HG03280 (cell line): Measurements from ENCODE around the gene ADPRH.
"Not testable (repeated sequence)": the region's sequence is repeated elsewhere in the genome, so short reads cannot be mapped to it uniquely, and the experiment has no call there.

ENCODE experiments used
- ATAC-seq: cut with Tn5 transposase; IDR thresholded peaks from one replicate; pipeline ENCODE4 v1.9.1; 2021; ENCODE audit warnings: mild to moderate bottlenecking, moderate library complexity; ENCODE audit not compliant: unreplicated experiment

Gene ADPRH

DNA sequence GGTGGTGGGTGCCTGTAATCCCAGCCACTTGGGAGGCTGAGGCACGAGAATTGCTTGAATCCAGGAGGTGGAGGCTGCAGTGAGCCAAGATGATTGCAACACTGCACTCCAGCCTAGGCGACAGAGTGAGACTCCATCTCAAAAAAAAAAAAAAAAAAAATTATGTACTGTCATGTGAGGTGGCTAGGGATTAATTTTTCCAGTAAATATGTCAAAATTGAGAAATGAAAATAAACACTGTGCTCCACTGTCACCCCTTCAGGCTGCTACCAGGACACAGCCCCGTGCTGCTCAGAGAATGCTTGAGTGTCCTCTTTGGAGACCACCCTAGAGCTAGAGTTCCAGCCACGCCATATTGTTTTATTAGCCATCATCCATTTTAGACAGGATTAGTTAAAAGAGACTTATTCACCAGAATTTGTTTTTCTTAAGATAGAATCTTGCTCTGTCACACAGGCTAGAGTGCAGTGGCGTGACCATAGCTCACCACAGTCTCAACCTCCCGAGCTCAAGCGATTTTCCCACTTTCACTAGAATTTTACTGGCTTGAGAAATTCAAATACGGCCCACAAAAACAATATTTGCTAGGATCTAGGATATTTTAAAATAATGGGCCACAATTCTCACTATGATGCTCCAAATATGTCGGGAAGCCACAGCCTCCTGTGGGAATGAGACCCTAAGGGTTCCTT lies 20.5 kb upstream of the ADPRH start:
- ATAC-seq, result no peak

DNA sequence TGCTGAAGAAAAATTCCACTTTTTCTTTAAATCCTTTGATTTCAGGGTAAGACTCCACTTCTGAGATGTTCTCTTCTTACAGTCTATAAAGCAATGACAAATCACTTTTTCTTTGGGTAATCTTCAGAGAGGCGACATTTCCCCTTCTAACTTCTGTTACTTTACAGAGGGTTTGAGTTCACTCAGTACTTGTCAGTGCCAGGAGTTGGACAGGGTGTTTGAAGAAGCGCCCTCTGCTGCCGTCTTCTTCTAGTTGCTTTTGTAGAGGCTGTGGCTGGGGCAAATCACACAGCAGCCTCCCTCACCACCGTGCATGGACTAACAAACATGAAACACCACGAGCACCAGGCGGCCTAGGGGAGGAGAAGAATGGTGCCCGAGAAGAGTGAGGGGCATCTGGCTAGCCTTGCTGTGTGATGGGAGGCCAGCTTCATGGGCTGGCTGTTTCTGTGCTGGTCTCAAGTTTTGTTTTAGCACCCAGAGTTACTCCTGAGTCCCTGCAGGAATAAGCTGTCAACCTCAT lies 19.8 kb upstream of the ADPRH start, which contains the start of gene CD80:
Gene CD80, minus strand, starts transcription at position 174 of the 523 bp plus-strand sequence. CDS start 1,886 bp downstream, outside the sequence.
- ATAC-seq, result peak; percentile 54

DNA sequence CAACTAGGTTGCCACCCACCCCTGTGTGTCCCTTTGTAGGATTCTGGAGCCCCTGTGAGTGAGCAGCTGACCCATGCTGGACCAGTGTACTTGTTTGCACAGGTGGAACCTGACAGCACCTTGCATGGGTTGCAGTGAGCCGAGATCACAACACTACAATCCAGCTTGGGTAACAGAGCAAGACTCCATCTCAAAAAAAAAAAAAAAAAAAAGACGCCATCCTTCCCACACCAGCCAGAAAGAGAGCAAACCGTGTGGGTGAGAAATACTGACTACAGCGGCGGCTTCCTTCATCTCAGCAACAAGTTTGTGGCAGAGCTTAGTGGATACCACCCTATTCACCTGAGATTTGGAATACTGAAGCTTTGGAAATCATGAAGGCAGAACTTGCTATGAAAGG lies 19.1 kb upstream of the ADPRH start:
- ATAC-seq, result no peak

DNA sequence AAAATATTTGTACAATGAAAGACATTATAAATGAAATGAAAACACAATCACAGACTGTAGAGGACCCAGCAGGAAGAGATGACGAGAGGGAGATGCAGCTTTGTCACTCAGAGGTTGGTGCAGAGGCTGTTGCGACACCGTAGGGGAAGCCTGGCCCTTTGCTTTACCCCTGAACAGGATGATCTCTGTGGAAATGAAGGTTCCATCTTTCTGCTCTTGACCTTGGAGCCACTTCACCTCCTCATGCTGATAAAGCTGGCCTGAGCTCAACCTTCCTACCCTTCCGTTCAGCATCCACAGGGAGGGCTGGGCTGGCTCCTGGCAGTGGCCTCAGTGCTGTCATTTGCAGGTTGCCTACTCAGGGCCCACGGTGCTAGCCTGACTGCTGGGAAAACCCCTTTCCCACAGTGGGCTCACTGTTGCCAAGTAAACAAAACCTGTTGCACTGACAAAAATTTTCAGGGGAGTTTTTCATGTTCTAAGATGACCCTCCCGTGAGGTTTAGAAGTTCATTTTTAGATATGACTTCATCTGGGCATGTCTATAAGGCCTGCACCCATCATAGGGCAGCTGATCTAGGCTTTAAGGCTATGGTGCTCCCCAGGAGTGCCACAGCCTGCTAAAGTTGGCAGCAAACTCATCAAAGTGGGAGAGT lies 16.9 kb upstream of the ADPRH start:
- ATAC-seq, result peak; percentile 72

DNA sequence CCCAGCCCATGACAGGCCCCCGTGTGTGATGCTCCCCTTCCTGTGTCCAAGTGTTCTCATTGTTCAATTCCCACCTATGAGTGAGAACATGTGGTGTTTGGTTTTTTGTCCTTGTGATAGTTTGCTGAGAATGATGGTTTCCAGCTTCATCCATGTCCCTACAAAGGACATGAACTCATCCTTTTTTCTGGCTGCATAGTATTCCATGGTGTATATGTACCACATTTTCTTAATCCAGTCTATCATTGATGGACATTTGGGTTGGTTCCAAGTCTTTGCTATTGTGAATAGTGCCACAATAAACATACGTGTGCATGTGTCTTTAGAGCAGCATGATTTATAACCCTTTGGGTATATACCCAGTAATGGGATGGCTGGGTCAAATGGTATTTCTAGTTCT lies 16.0 kb upstream of the ADPRH start:
- ATAC-seq, result not testable (repeated sequence)

DNA sequence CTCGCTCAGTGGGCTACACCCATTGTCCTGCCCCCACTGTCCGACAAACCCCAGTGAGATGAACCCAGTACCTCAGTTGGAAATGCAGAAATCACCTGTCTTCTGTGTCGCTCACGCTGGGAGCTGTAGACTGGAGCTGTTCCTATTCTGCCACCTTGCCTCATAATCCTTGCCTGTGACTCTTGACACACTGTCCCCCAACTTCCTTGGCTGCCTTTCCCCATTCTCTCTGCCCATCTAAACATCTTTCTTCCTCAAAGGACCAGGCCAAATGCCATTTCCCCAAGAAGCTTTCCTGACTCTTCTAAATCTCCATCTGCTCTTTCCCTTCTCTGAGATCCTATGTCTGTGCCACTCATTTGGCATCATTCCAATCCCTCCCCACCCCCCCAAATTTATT lies 10.1 kb upstream of the ADPRH start:
- no peak for ATAC-seq

DNA sequence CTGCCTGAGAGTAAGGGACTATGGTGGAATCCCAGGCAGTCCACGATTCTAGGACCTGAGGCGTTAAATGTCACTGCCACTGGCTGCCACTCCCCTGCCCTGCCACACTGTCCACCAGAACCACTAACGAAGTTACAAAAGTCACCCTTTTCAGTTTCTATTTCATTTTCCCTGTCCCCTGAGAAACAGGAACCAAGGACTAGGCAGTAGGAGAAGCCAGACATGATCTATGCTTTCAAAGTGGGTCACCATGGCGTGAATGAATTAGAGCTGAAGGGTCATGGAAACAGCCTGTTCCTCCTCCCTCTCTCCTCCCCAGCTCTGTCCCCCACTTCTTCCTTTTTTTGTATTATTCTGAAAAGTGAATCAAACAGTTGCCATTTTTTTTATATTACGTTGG lies 9.1 kb upstream of the ADPRH start:
- no peak for ATAC-seq

DNA sequence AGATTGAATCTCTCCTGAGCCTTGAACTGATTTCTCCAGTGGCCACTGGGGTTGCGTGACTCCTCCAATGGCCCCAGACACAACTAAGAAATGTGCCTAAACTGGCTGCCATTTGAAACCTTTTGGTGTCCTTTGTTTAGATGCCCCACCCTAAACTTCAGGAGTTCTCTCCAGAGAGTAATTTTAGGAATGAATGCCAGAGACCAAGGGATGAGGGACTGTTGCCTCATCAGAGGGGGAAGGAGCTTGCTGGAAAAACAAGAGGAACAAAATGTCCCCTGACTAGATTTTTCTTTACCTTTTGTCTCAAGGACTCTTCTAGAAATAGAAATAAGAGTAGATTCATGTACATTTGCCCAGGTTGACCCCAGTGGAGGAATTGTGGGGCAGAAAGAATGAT lies 8.1 kb upstream of the ADPRH start:
- ATAC-seq, result no peak

DNA sequence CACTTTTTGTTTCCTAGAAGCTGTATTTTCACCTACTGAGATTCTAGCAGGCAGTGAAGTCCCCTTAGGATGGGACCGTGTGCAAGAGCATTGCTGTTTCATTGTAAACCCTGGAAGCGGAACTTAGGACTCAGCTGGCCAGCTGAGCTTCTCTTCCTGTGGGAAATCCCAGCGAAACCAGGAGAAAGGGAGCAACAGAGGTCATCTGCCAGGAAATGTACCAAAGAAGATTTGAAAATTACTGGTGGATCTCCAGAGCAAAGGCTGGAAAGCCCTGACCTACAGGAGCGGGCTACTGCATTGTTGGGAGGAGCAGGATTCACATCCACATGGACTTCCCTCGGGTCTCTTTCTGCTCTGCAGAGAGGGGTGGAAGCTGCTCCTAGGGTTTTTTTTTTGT lies 7.6 kb upstream of the ADPRH start:
- no peak for ATAC-seq

DNA sequence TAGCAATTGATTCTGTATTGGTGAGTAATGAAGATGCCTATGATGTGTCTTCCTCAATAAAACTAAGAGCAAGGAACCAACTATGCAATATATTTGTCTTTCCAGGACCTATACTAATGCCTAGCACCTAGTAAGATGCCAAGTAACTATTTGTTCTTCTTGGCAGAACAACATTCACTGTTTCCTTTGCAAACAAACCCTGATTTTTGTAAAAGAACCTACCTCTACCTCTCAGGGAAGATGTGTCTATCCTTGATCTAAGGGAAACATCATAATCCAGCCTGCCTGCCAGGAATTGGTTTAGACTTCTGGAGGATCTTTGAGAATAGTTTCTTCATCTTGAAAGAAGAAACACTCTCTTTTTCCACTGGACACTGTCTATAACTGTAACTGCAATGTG lies 3.8 kb upstream of the ADPRH start:
- ATAC-seq, result no peak

DNA sequence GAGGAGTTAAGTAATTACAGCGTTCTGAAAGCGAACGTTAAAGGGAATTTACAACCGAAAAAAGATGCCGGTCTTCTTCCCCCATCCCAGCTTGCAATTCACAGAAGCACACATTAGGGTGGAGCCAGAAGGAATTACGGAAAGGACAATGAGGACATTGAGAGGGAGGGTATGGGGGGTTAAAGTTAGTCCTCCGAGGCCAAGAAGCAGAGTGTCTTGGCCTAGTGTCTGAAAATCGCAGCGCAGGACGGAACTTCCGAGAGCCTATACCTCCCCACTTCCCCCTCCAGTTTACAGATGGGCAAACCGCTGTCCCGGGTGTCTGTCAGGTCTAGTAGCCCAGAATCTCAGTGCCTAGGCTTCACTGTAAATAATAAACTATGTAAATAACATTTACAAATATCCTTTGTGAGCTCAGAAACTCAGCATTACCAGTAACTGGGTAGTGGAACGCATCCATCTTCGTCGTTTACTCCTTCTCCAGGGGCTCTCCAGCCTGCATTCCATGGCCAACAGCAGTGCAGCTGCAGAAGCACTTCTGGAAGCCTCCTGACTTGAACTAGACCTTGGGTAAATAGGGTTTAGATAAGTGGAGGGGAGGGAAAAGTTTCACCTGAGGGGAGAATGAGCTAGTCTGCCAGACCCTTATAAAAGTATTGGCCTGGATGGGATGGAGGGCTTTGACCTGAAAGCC lies 922 bp downstream of the ADPRH start:
- ATAC-seq, result peak; percentile 58

DNA sequence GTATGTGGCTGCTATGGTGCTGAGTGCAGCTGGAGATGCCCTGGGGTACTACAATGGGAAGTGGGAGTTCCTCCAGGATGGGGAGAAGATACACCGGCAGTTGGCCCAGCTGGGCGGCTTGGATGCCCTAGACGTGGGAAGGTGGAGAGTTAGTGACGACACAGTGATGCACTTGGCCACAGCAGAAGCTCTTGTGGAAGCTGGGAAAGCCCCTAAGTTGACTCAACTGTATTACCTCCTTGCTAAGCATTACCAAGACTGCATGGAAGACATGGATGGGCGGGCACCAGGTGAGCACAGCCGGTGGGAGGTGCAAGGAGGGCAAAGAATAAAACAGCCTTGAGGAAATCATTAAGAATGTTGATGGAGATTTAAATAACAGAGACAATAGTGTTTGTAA lies 2.9 kb downstream of the ADPRH start:
- ATAC-seq, result peak; percentile 39

DNA sequence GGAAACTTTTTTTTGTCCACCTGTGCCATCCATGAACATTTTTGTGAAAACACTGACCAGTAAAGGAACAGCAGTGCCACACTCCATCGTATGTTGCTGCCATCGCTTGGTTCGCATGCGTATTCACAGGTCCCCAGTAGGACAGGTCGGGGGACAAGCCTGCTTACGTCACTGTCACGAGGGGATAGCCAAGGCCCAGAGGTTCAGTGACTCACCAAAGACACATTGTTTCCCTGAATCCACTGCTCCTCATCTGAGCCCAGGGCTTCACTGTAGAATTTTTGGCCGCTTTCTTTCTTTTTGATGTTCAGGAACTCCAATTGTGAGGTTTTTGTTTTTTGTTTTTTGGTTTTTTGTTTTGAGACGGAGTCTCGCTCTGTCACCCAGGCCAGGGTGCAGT lies 5.9 kb downstream of the ADPRH start:
- ATAC-seq, result no peak

DNA sequence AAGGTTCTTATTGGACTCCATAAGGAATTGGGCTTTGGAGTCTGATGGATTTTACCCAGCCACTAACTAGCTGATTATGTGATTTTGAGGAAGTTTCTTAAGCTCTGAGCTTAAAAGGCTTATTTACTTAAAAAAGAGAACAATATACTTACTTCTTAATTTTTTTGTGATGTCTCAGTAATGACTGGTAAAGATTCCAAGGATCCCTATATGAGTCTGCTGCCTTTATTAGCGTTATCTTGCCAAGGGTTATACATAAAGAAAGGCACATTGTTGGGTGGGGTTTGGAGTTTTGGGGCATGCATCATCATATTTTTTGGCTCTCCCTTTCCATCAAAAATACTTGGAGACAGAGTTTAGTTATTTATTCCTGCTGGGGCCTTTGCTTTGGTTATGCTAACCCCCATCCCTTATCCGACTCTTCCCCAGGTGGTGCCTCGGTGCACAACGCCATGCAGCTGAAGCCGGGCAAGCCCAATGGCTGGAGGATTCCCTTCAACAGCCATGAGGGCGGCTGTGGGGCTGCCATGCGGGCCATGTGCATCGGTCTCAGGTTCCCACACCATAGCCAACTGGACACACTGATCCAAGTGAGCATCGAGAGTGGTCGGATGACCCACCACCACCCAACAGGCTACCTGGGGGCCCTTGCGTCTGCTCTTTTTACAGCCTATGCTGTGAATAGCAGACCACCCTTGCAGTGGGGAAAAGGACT lies 6.7 kb downstream of the ADPRH start:
- no peak for ATAC-seq

DNA sequence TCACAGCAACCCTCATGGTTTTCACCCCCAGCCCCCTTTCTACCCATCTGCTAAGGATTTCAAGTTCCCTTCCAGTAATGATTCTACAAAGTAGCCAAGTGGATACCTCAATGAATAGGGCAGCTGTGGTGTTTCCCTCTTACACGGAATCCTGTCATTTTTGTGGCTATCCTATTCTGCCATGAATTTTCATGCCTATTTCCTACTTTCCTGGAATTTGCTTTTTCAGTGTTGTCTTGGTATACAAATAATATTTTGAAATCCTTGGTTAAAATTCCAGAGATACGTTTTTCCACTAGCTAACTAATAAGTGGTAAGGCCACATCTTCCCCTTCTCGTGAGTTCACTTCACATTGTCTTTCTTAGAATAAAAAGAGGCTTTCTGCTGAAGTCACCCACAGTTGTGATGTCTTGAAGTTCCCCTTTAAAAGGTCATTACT lies 7.5 kb downstream of the ADPRH start:
- no peak for ATAC-seq

DNA sequence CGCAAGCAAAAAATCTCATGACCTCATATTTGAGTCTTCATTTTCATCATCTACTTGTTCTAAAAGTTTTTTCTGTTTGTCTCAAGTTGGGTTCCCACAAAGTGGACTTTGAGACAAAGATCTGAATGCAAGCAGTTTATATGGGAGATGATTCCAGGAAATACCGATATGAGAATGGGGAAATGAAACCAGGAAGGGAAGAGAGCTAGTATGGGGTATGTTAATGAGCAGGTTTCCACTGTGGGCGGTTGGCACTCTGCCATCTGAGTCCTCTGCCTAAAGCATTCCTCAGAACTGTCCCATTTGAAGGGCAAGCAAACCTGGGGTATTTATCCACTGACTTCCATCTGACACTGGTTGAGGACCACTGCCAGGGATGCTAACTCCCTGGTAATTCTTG lies 8.8 kb downstream of the ADPRH start:
- no peak for ATAC-seq

DNA sequence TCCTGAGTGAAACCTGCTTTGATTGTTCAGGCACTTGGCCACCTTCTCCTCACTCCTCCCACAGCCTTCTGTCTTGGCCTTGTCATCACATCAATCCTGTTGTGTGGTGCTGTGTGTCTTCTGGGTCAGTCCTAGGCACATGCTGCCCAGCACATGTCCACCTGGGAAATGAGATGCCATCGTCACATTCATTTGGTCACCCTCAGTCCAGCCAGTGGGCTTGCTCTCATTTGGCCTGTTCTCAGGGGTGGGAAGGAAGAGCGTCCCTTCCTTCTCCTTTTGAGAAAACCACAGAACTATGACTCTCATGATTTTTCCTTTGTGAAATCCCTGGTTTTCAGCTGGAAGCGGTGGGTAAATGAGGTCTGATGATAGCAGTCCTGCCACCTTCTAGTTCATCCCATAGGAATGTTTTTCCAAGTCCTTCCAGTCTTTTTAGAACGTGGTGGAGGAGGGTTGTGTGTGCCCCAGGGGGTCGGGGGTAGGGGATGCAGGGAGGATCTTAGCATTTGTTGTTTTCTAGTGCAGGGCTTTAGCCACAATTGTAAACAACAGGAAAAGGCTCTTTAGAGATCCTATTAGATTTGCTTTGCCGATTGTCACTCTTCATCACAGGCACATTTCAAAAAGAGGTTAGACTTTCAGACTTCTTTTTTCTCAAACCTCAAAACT lies 9.9 kb downstream of the ADPRH start:
- ATAC-seq, result no peak

DNA sequence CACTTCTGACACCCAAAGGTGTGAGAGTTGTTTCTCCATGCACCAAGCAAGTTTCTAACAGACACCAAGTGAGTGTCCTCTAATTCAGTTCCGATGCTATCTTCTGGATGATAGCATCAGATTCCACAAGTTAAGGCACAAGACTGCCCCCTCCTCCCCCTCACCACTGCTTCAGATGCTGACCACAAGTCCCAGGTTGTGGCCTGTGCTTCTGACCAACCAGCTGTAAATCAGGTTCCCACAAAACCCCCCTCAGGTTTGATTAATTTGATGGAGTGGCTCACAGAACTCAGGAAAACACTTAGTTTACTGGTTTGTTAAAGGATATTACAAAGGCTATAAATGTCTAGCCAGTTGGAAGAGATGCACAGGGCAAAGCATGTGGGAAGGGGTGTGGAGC lies 11.4 kb downstream of the ADPRH start:
- ATAC-seq, result no peak

DNA sequence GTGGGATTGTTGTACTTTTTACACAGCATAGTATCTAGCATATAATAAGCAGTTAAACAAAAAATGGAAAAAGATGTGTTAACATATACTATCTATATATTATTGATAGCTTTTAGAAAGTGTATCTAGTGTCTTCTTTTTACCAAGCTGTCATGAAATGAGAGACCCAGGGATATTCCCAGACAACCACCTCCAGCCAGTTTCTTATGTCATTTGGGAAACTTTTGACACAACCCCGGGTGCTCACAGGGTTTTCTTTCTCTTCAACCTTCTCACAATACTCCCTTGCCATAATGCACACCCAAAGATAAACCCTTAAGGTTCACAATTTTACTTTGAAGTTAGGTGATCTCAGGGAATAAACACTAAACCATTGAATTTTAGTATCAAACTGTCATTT lies 13.6 kb downstream of the ADPRH start:
- no peak for ATAC-seq

DNA sequence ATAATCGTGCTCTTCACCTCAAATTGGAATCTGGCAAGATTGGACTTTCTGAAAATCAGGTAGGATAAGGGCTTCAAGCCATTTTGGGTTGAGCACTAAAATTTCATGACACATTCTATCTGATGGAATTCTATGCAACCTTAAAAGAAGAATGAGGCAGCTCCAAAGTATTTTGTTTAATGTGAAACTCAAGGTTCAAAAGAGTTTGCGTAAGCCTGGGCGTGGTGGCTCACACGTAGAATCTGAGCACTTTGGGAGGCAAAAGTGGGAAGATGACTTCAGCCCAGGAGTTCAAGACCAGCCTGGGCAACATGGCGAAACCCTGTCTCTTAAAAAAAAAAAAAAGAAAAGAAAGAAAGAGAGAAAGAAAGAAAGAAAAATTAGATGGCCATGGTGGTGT lies 14.8 kb downstream of the ADPRH start:
- ATAC-seq, result no peak

DNA sequence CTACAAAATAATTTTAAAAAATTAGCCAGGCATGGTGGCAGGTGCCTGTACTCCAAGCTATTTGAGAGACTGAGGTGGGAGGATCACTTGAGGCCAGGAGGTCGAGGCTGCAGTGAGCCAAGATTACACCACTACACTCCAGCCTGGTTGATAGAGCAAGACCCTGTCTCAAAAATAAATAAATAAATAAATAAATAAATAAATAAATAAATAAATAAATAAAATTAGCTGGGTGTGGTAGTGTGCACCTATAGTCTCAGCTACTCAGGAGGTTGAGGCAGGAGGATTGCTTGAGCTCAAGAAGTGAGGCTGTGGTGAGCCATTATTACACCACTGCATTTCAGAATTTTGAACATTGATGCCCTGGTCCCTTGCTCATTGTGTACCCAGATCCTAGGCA lies 15.6 kb downstream of the ADPRH start:
- ATAC-seq, result not testable (repeated sequence)
